Gastroesophageal sphincter (tissue), 3 donors: ENCODE results near the gene ACOXL.

Source experiments
- CTCF ChIP-seq, 4 experiments: fragments of 200-600 bp in 2 of 4; fragments of 450-650 bp in 2 of 4; sonication (generic) in 1 of 4; IDR thresholded peaks; one replicate each; pipeline ENCODE4 v1.5.1; 2017 to 2019; ENCODE audit warnings: antibody characterized with exemption in 4 of 4, mild to moderate bottlenecking in 2 of 4, moderate library complexity in 2 of 4
- POLR2A ChIP-seq, 2 donors: fragments of 450-650 bp; IDR thresholded peaks; one replicate each; pipeline ENCODE4 v1.6.1; 2017; ENCODE audit warnings: antibody characterized with exemption in 2 of 2, mild to moderate bottlenecking in 2 of 2, moderate library complexity in 1 of 2
- POLR2AphosphoS5 ChIP-seq: sonication (generic); formaldehyde crosslinking; IDR thresholded peaks from one replicate; pipeline ENCODE4 v1.6.1; 2017; ENCODE audit warnings: antibody characterized with exemption

- no peak for TF ChIP-seq CTCF (IDR thresholded peaks at IDR 0.05)
- TF ChIP-seq POLR2A (IDR thresholded peaks at IDR 0.05) = no peak
- no peak for TF ChIP-seq POLR2AphosphoS5
Measured at GRCh38 chr2:110718382-110718781, 14.0 kb upstream of the ACOXL start.
